ENCODE measurements around the gene CLCF1.

The CLCF1 gene

DNA sequence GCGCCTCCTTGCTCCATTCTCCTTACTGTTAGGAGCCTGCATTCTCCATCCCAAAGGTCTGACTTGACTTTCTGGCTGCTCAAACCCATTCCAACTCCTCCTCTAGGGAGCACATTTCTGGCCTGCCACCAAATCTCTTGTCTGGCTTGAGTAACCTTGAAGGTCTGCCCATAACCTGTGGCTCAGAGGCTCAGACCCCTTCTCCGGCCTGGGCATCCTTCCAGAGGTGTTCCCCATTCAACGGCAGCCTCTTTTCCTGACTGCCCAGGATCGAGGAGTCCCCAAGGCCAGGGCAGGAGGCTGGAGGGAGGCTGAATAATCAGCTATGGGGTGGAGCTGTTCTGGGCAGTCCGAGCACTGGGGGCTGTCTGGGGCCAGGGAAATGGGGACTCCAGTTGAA, 20.6 kb upstream of the CLCF1 start:
- no peaks in the 10 kb centered on the region for H3K9me3 ChIP-seq (ENCODE audit: insufficient read depth, low read depth, low read length)
- peaks cover 81% of the 10 kb centered on the region for H3K79me2 ChIP-seq (ENCODE audit: insufficient read depth, low read length)
- H4K20me1 ChIP-seq (ENCODE audit: insufficient read depth, low read length, poor library complexity, severe bottlenecking): peaks cover 44% of the 10 kb centered on the region
- H3K27me3 ChIP-seq (ENCODE audit: insufficient read depth, low read length, poor library complexity, severe bottlenecking): no peaks in the 10 kb centered on the region
- no peak overlapping the region for H3K4me2 ChIP-seq (ENCODE audit: low read depth, low read length, poor library complexity, severe bottlenecking)
- TF ChIP-seq EZH2phosphoT487 (IDR thresholded peaks at IDR 0.05; ENCODE audit: borderline replicate concordance) (no peak), CTCF (conservative IDR thresholded peaks at IDR 0.05; ENCODE audit: low read length) (no peak)
- peaks cover 3% of the 10 kb centered on the region; the same call in 1 of the 2 replicates for H3F3A ChIP-seq (ENCODE audit: low read depth)
- H3K9me2 ChIP-seq (replicated peaks; ENCODE audit: low read depth, low read length): no peaks in the 10 kb centered on the region
- no peak overlapping the region for H3K4me3 ChIP-seq (ENCODE audit: low read length, poor library complexity, severe bottlenecking)
- peaks cover 50% of the 10 kb centered on the region for H3K4me1 ChIP-seq (ENCODE audit: insufficient read depth, low read length, poor library complexity, severe bottlenecking)
- H3K9ac ChIP-seq (ENCODE audit: low read depth, low read length, poor library complexity, severe bottlenecking): peak overlapping the region; percentile 43
- H3K36me3 ChIP-seq (ENCODE audit: insufficient read depth, low read length): peaks cover 17% of the 10 kb centered on the region; the same call in 1 of the 2 replicates
- H2AFZ ChIP-seq (ENCODE audit: low read length): no peak overlapping the region

DNA sequence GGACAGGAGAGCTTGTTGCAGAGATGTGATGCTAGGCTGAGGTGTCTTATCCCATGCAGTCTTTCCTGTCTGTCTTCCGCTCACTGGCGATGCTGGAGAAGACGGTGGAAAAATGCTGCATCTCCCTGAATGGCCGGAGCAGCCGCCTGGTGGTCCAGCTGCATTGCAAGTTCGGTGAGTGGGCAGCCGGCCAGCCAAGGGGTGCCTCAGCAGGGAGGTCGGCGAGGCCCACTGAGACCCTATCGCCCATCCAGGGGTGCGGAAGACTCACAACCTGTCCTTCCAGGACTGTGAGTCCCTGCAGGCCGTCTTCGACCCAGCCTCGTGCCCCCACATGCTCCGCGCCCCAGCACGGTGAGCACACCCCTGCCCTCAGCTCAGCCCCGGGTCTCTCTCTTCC, 20.0 kb upstream of the CLCF1 start:
- peaks cover 45% of the 10 kb centered on the region for H3K4me1 ChIP-seq (ENCODE audit: insufficient read depth, low read length, poor library complexity, severe bottlenecking)

DNA sequence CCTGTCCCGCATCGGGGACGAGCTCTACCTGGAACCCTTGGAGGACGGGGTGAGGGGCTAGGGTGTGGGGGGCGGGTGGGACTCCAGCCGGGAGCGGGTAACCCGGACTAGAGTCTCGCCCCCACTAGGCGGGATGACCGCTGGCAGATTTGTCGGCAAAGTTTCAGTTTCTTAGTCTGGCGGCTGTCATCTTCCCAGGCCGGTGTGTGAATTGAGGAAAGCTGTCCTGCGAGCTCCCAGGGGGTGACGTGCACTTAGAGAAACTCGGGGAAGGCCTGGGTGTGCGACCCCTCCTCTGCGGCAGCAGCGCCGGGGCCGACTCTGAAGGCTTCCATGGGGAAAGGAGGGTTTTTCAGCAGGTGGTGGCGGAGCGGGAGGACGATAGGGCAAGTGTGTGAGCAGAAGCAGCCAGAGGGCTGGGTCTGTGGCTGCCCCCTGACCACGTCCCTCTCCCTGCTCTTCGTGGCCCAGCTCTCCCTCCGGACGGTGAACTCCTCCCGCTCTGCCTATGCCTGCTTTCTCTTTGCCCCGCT, 18.9 kb upstream of the CLCF1 start:
- TF ChIP-seq EZH2phosphoT487 (IDR thresholded peaks at IDR 0.05; ENCODE audit: borderline replicate concordance) (no peak), CTCF (conservative IDR thresholded peaks at IDR 0.05; ENCODE audit: low read length) (no peak)
- no peaks in the 10 kb centered on the region for H3K9me3 ChIP-seq (ENCODE audit: insufficient read depth, low read depth, low read length)
- peaks cover 63% of the 10 kb centered on the region; the same call in 1 of the 2 replicates for H3K79me2 ChIP-seq (ENCODE audit: insufficient read depth, low read length)
- H3F3A ChIP-seq (ENCODE audit: low read depth): peaks cover 3% of the 10 kb centered on the region; the same call in 1 of the 2 replicates
- peak overlapping the region; percentile 91 for H3K9ac ChIP-seq (ENCODE audit: low read depth, low read length, poor library complexity, severe bottlenecking)
- peaks cover 28% of the 10 kb centered on the region for H4K20me1 ChIP-seq (ENCODE audit: insufficient read depth, low read length, poor library complexity, severe bottlenecking)
- peak overlapping the region; percentile 97 for H3K4me3 ChIP-seq (ENCODE audit: low read length, poor library complexity, severe bottlenecking)
- no peaks in the 10 kb centered on the region for H3K9me2 ChIP-seq (replicated peaks; ENCODE audit: low read depth, low read length)
- H3K4me1 ChIP-seq (ENCODE audit: insufficient read depth, low read length, poor library complexity, severe bottlenecking): peaks cover 33% of the 10 kb centered on the region
- no peaks in the 10 kb centered on the region for H3K27me3 ChIP-seq (ENCODE audit: insufficient read depth, low read length, poor library complexity, severe bottlenecking)
- H3K4me2 ChIP-seq (ENCODE audit: low read depth, low read length, poor library complexity, severe bottlenecking): peak overlapping the region; percentile 98
- H2AFZ ChIP-seq (ENCODE audit: low read length): peak overlapping the region; percentile 31; the same call in 1 of the 2 replicates
- H3K36me3 ChIP-seq (ENCODE audit: insufficient read depth, low read length): peaks cover under 1% of the 10 kb centered on the region; the same call in 1 of the 2 replicates

More for the DNA sequence above, 20.0 kb upstream of the CLCF1 start:
- Histone ChIP-seq H2AFZ (ENCODE audit: low read length) (no peak overlapping the region), H4K20me1 (ENCODE audit: insufficient read depth, low read length, poor library complexity, severe bottlenecking) (peaks cover 40% of the 10 kb centered on the region), H3F3A (ENCODE audit: low read depth) (peaks cover 3% of the 10 kb centered on the region; the same call in 1 of the 2 replicates), H3K4me3 (ENCODE audit: low read length, poor library complexity, severe bottlenecking) (no peak overlapping the region), H3K79me2 (ENCODE audit: insufficient read depth, low read length) (peaks cover 75% of the 10 kb centered on the region), H3K9ac (ENCODE audit: low read depth, low read length, poor library complexity, severe bottlenecking) (peak overlapping the region; percentile 43), H3K9me3 (ENCODE audit: insufficient read depth, low read depth, low read length) (no peaks in the 10 kb centered on the region), H3K36me3 (ENCODE audit: insufficient read depth, low read length) (peaks cover 12% of the 10 kb centered on the region; the same call in 1 of the 2 replicates), H3K27me3 (ENCODE audit: insufficient read depth, low read length, poor library complexity, severe bottlenecking) (no peaks in the 10 kb centered on the region), H3K9me2 (replicated peaks; ENCODE audit: low read depth, low read length) (no peaks in the 10 kb centered on the region), H3K4me2 (ENCODE audit: low read depth, low read length, poor library complexity, severe bottlenecking) (no peak overlapping the region)
- no peak for TF ChIP-seq EZH2phosphoT487 (IDR thresholded peaks at IDR 0.05; ENCODE audit: borderline replicate concordance)
- TF ChIP-seq CTCF (conservative IDR thresholded peaks at IDR 0.05; ENCODE audit: low read length): no peak
